Mesenchymal stem cell (in vitro differentiated cells and primary cell): ENCODE measurements around the gene RAB35.

Experiments
- DNase-seq: peaks from one replicate; pipeline ENCODE4 v3.0.0-alpha.2; 2013
- H2AFZ ChIP-seq: one replicate; pipeline ENCODE4 v1.6.1; 2013; ENCODE audit warnings: low read depth, mild to moderate bottlenecking, control low read depth, inconsistent platforms, low read length, moderate library complexity
- H2AK5ac ChIP-seq: 2 replicates; pipeline ENCODE4 v1.6.1; 2013; ENCODE audit warnings: low read length, moderate library complexity, mild to moderate bottlenecking, inconsistent platforms; ENCODE audit not compliant: severe bottlenecking
- H2BK120ac ChIP-seq: one replicate; pipeline ENCODE4 v1.6.1; 2013; ENCODE audit warnings: low read depth, mild to moderate bottlenecking, inconsistent platforms, low read length, moderate library complexity
- H2BK12ac ChIP-seq, 2 experiments: one replicate each; pipeline ENCODE4 v1.6.1; 2013; ENCODE audit warnings: inconsistent platforms in 2 of 2, low read length in 2 of 2, mild to moderate bottlenecking in 2 of 2, moderate library complexity in 2 of 2, control low read depth in 1 of 2
- H2BK15ac ChIP-seq: one replicate; pipeline ENCODE4 v1.6.1; 2013; ENCODE audit warnings: mild to moderate bottlenecking, low read depth, inconsistent platforms; ENCODE audit not compliant: poor library complexity, severe bottlenecking
- H2BK5ac ChIP-seq: 2 replicates; pipeline ENCODE4 v1.6.1; 2013; ENCODE audit warnings: low read depth, mild to moderate bottlenecking, low read length, control low read depth, inconsistent platforms; ENCODE audit not compliant: poor library complexity, severe bottlenecking
- H3K14ac ChIP-seq, 2 experiments: one replicate each; pipeline ENCODE4 v1.6.1; 2013; ENCODE audit warnings: inconsistent platforms in 2 of 2, low read length in 2 of 2, control low read depth in 1 of 2, mild to moderate bottlenecking in 1 of 2, moderate library complexity in 1 of 2
- H3K18ac ChIP-seq, 2 experiments: one replicate each; pipeline ENCODE4 v1.6.1; 2013; ENCODE audit warnings: inconsistent platforms in 2 of 2, low read length in 2 of 2, control low read depth in 1 of 2, low read depth in 1 of 2, mild to moderate bottlenecking in 1 of 2
- H3K23ac ChIP-seq, 2 experiments: one replicate each; pipeline ENCODE4 v1.6.1; 2013; ENCODE audit warnings: inconsistent platforms in 2 of 2, low read length in 2 of 2, mild to moderate bottlenecking in 2 of 2, moderate library complexity in 2 of 2, control low read depth in 1 of 2
- H3K27ac ChIP-seq: 2 replicates; pipeline ENCODE4 v1.5.1; 2013; ENCODE audit warnings: mild to moderate bottlenecking, moderate library complexity, low read length, control low read depth, inconsistent platforms; ENCODE audit not compliant: poor library complexity, severe bottlenecking
- H3K27me3 ChIP-seq, 2 experiments: 2 replicates each; pipeline versions ENCODE4 v1.6.1 to v1.7.0; 2013; ENCODE audit warnings: low read length in 2 of 2, mild to moderate bottlenecking in 2 of 2, moderate library complexity in 2 of 2, control low read depth in 1 of 2, inconsistent platforms in 1 of 2; ENCODE audit not compliant: control insufficient read depth in 1 of 2, insufficient read depth in 1 of 2
- H3K36me3 ChIP-seq, 2 experiments: 2 replicates each; pipeline versions ENCODE4 v1.6.1 to v1.7.0; 2013; ENCODE audit warnings: low read length in 2 of 2, control low read depth in 1 of 2, inconsistent platforms in 1 of 2, low read depth in 1 of 2, mild to moderate bottlenecking in 1 of 2; ENCODE audit not compliant: insufficient read depth in 2 of 2, control insufficient read depth in 1 of 2
- H3K4ac ChIP-seq, 2 experiments: one replicate each; pipeline ENCODE4 v1.6.1; 2013; ENCODE audit warnings: inconsistent platforms in 2 of 2, low read length in 2 of 2, mild to moderate bottlenecking in 2 of 2, moderate library complexity in 2 of 2, control low read depth in 1 of 2, low read depth in 1 of 2
- H3K4me1 ChIP-seq: 2 replicates; pipeline ENCODE4 v1.6.1; 2013; ENCODE audit warnings: low read depth, low read length, control low read depth; ENCODE audit not compliant: control insufficient read depth, insufficient read depth
- H3K4me2 ChIP-seq: 2 replicates; pipeline ENCODE4 v1.6.1; 2013; ENCODE audit warnings: low read length, mild to moderate bottlenecking, inconsistent platforms; ENCODE audit not compliant: poor library complexity, severe bottlenecking
- H3K4me3 ChIP-seq, 2 experiments: 2 replicates each; pipeline versions ENCODE4 v1.5.1 to v1.7.0; 2013; ENCODE audit warnings: low read length in 2 of 2, mild to moderate bottlenecking in 2 of 2, control low read depth in 1 of 2, low read depth in 1 of 2; ENCODE audit not compliant: insufficient read depth in 1 of 2
- H3K79me1 ChIP-seq: replicated peaks from 2 replicates; pipeline ENCODE4 v1.6.1; 2013; ENCODE audit warnings: mild to moderate bottlenecking, control low read depth, low read length, inconsistent platforms; ENCODE audit not compliant: poor library complexity, severe bottlenecking
- H3K9ac ChIP-seq: 2 replicates; pipeline ENCODE4 v1.7.0; 2013; ENCODE audit warnings: mild to moderate bottlenecking, low read length, moderate library complexity
- H3K9me3 ChIP-seq: 2 replicates; pipeline ENCODE4 v1.7.0; 2013; ENCODE audit warnings: mild to moderate bottlenecking, low read length; ENCODE audit not compliant: control insufficient read depth
- H4K8ac ChIP-seq: one replicate; pipeline ENCODE4 v1.6.1; 2013; ENCODE audit warnings: inconsistent platforms, mild to moderate bottlenecking, low read length, moderate library complexity
- H4K91ac ChIP-seq: one replicate; pipeline ENCODE4 v1.6.1; 2013; ENCODE audit warnings: mild to moderate bottlenecking, low read length, inconsistent platforms
- WGBS: methylation state at CpG from one replicate; pipeline ENCODE4 v1.1.7; 2013; ENCODE audit warnings: mixed read lengths; 5-methylcytosine and 5-hydroxymethylcytosine counted together

The RAB35 gene

DNA sequence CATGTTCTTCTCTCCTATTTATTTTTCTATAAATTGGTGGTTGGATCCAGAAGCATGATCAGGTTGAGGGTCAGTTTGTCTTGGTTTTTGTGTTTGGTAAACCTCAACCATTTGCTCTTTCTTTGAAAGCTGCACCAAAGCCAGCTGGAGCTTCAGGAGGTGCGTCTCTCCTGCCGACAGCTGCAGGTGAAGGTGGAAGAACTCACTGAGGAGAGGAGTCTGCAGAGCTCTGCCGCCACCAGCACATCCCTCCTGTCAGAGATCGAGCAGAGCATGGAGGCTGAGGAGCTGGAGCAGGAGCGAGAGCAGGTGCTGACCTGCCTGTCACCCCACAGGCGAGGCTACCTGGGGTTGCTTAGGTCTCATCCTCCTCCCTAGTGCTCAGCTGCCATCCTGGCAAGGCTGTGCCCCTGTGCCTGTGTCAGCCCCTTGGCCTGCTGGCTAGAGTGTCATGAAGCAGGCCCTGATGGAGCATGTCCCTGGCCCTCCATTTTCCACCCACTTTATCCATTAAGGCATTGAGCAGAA lies 45.0 kb downstream of the RAB35 start:
- DNase-seq, result no peak
- H3K18ac ChIP-seq, result no peak overlapping the region
- H3K27ac ChIP-seq, result no peak overlapping the region
- no peak overlapping the region for H3K9ac ChIP-seq
- 83% methylated on average over 6 of the region's 6 CpGs for WGBS
- H3K4me1 ChIP-seq, result no peaks in the 10 kb centered on the region
- no peak overlapping the region for H4K8ac ChIP-seq
- H2BK12ac ChIP-seq, result no peak overlapping the region
- no peak overlapping the region for H3K4me2 ChIP-seq
- H2BK5ac ChIP-seq, result no peak overlapping the region
- H2AK5ac ChIP-seq, result no peak overlapping the region
- no peak overlapping the region for H2BK120ac ChIP-seq
- H4K91ac ChIP-seq, result no peak overlapping the region
- no peak overlapping the region for H2BK15ac ChIP-seq
- H3K36me3 ChIP-seq, result no peaks in the 10 kb centered on the region
- H3K14ac ChIP-seq, result peak overlapping the region in 1 of 2 experiments; percentile 5
- H3K9me3 ChIP-seq, result no peaks in the 10 kb centered on the region
- no peak overlapping the region for H3K4ac ChIP-seq
- no peak overlapping the region for H3K23ac ChIP-seq
- peaks cover 44 to 58% of the 10 kb centered on the region in 2 experiments for H3K27me3 ChIP-seq
- no peaks in the 10 kb centered on the region for H3K79me1 ChIP-seq
- no peak overlapping the region for H2AFZ ChIP-seq
- no peak overlapping the region for H3K4me3 ChIP-seq

GRCh38 chr12:120069278-120069677 lies 47.3 kb downstream of the RAB35 start:
- H3K4me2 ChIP-seq, result no peak overlapping the region
- H2BK120ac ChIP-seq, result no peak overlapping the region

GRCh38 chr12:120067901-120068300 lies 48.7 kb downstream of the RAB35 start:
- WGBS, result 69% methylated on average over 3 of the region's 3 CpGs

More at GRCh38 chr12:120069278-120069677, 47.3 kb downstream of the RAB35 start:
- no peak for DNase-seq
- no peak overlapping the region for H3K4ac ChIP-seq
- no peak overlapping the region for H3K23ac ChIP-seq
- no peak overlapping the region for H3K4me3 ChIP-seq
- no peak overlapping the region for H3K14ac ChIP-seq
- H3K9ac ChIP-seq, result no peak overlapping the region
- no peaks in the 10 kb centered on the region for H3K4me1 ChIP-seq
- no peak overlapping the region for H2AFZ ChIP-seq
- no peak overlapping the region for H4K8ac ChIP-seq
- H3K27me3 ChIP-seq, result peaks cover 48 to 63% of the 10 kb centered on the region in 2 experiments
- H4K91ac ChIP-seq, result no peak overlapping the region
- H2AK5ac ChIP-seq, result no peak overlapping the region
- no peaks in the 10 kb centered on the region for H3K9me3 ChIP-seq
- no peak overlapping the region for H3K27ac ChIP-seq
- H2BK15ac ChIP-seq, result no peak overlapping the region
- no peak overlapping the region for H2BK12ac ChIP-seq
- H3K36me3 ChIP-seq, result no peaks in the 10 kb centered on the region
- H2BK5ac ChIP-seq, result no peak overlapping the region
- WGBS, result 93% methylated on average over 1 of the region's 5 CpGs
- no peaks in the 10 kb centered on the region for H3K79me1 ChIP-seq
- H3K18ac ChIP-seq, result no peak overlapping the region

GRCh38 chr12:120067084-120067869 lies 49.3 kb downstream of the RAB35 start:
- no peak overlapping the region for H4K91ac ChIP-seq
- no peaks in the 10 kb centered on the region for H3K79me1 ChIP-seq
- no peak overlapping the region for H3K23ac ChIP-seq
- no peak overlapping the region for H3K4me2 ChIP-seq
- H3K4ac ChIP-seq, result no peak overlapping the region
- peaks cover 54 to 61% of the 10 kb centered on the region in 2 experiments for H3K27me3 ChIP-seq
- H3K14ac ChIP-seq, result peak overlapping the region in 1 of 2 experiments; percentile 66
- H3K4me3 ChIP-seq, result no peak overlapping the region
- 57% methylated on average over 1 of the region's 3 CpGs for whole genome bisulfite sequencing
- no peak overlapping the region for H2AK5ac ChIP-seq
- H3K27ac ChIP-seq, result no peak overlapping the region
- no peaks in the 10 kb centered on the region for H3K36me3 ChIP-seq
- no peak overlapping the region for H2BK120ac ChIP-seq
- DNase-seq, result no peak
- H3K9me3 ChIP-seq, result no peaks in the 10 kb centered on the region
- H3K18ac ChIP-seq, result no peak overlapping the region
- no peak overlapping the region for H4K8ac ChIP-seq
- H3K9ac ChIP-seq, result no peak overlapping the region
- H2BK12ac ChIP-seq, result no peak overlapping the region
- no peaks in the 10 kb centered on the region for H3K4me1 ChIP-seq
- no peak overlapping the region for H2AFZ ChIP-seq
- no peak overlapping the region for H2BK5ac ChIP-seq
- H2BK15ac ChIP-seq, result no peak overlapping the region

More at GRCh38 chr12:120067901-120068300, 48.7 kb downstream of the RAB35 start:
- H4K8ac ChIP-seq, result no peak overlapping the region
- no peak overlapping the region for H3K18ac ChIP-seq
- H2BK120ac ChIP-seq, result no peak overlapping the region
- no peak overlapping the region for H3K4me2 ChIP-seq
- no peaks in the 10 kb centered on the region for H3K36me3 ChIP-seq
- no peaks in the 10 kb centered on the region for H3K9me3 ChIP-seq
- no peak overlapping the region for H2AFZ ChIP-seq
- no peak overlapping the region for H3K4me3 ChIP-seq
- no peak overlapping the region for H2BK15ac ChIP-seq
- H3K79me1 ChIP-seq, result no peaks in the 10 kb centered on the region
- no peak overlapping the region for H3K4ac ChIP-seq
- no peak overlapping the region for H3K27ac ChIP-seq
- no peak overlapping the region for H4K91ac ChIP-seq
- H2BK5ac ChIP-seq, result no peak overlapping the region
- no peak overlapping the region for H3K14ac ChIP-seq
- no peak for DNase-seq
- peaks cover 50 to 67% of the 10 kb centered on the region in 2 experiments for H3K27me3 ChIP-seq
- no peak overlapping the region for H2AK5ac ChIP-seq
- H2BK12ac ChIP-seq, result no peak overlapping the region
- H3K23ac ChIP-seq, result no peak overlapping the region
- no peak overlapping the region for H3K9ac ChIP-seq
- no peaks in the 10 kb centered on the region for H3K4me1 ChIP-seq
